H9 (cell line): Measurements from ENCODE around the gene FCHSD2. TPM values are rescaled to one million over a fixed set of nuclear protein-coding genes. Genes with fewer than 3 reads are reported as not detected.

Experiments used
- DNase-seq: peaks from one replicate; pipeline ENCODE4 v3.0.0-alpha.2; 2017
- H2AFZ ChIP-seq: one replicate; pipeline ENCODE4 v1.6.1; 2013; ENCODE audit warnings: mild to moderate bottlenecking, low read length, control low read depth, moderate library complexity
- H2AK5ac ChIP-seq: 2 replicates; pipeline ENCODE4 v1.6.1; 2013; ENCODE audit warnings: low read length, control low read depth, mixed read lengths; ENCODE audit not compliant: insufficient read length
- H2BK120ac ChIP-seq: one replicate; pipeline ENCODE4 v1.6.1; 2013; ENCODE audit warnings: low read depth, mild to moderate bottlenecking, low read length, control low read depth, inconsistent platforms; ENCODE audit not compliant: poor library complexity, severe bottlenecking
- H2BK12ac ChIP-seq: 2 replicates; pipeline ENCODE4 v1.6.1; 2013; ENCODE audit warnings: low read length, control low read depth, mixed read lengths, low read depth; ENCODE audit not compliant: insufficient read length
- H2BK15ac ChIP-seq: 2 replicates; pipeline ENCODE4 v1.6.1; 2013; ENCODE audit warnings: low read depth, low read length, control low read depth
- H2BK20ac ChIP-seq: one replicate; pipeline ENCODE4 v1.6.1; 2013; ENCODE audit warnings: low read depth, mild to moderate bottlenecking, low read length, control low read depth, inconsistent platforms; ENCODE audit not compliant: poor library complexity, severe bottlenecking
- H2BK5ac ChIP-seq: 2 replicates; pipeline ENCODE4 v1.6.1; 2013; ENCODE audit warnings: low read length, control low read depth, mixed read lengths; ENCODE audit not compliant: insufficient read length
- H3K14ac ChIP-seq: 2 replicates; pipeline ENCODE4 v1.6.1; 2013; ENCODE audit warnings: low read length, control low read depth; ENCODE audit not compliant: insufficient read depth
- H3K18ac ChIP-seq: 2 replicates; pipeline ENCODE4 v1.6.1; 2013; ENCODE audit warnings: low read depth, mild to moderate bottlenecking, mixed read lengths, low read length, control low read depth; ENCODE audit not compliant: insufficient read length
- H3K23ac ChIP-seq: 2 replicates; pipeline ENCODE4 v1.6.1; 2013; ENCODE audit warnings: low read length, control low read depth, mixed read lengths, low read depth; ENCODE audit not compliant: insufficient read length
- H3K23me2 ChIP-seq: 2 replicates; pipeline ENCODE4 v1.6.1; 2013; ENCODE audit warnings: low read depth, mild to moderate bottlenecking, mixed read lengths, low read length, control low read depth; ENCODE audit not compliant: insufficient read length, poor library complexity, severe bottlenecking
- H3K27ac ChIP-seq: 2 replicates; pipeline ENCODE4 v1.5.1; 2013; ENCODE audit warnings: low read length, control low read depth, mixed read lengths, low read depth; ENCODE audit not compliant: insufficient read length
- H3K27me3 ChIP-seq: 2 replicates; pipeline ENCODE4 v1.6.1; 2013; ENCODE audit warnings: low read length, control low read depth, inconsistent platforms; ENCODE audit not compliant: insufficient read depth
- H3K4ac ChIP-seq: 2 replicates; pipeline ENCODE4 v1.6.1; 2013; ENCODE audit warnings: low read depth, mild to moderate bottlenecking, control low read depth, inconsistent platforms, low read length, moderate library complexity
- H3K4me1 ChIP-seq: 2 replicates; pipeline ENCODE4 v1.6.1; 2013; ENCODE audit warnings: low read length, control low read depth, inconsistent platforms; ENCODE audit not compliant: insufficient read depth
- H3K4me2 ChIP-seq: 2 replicates; pipeline ENCODE4 v1.6.1; 2013; ENCODE audit warnings: low read length, control low read depth, mixed read lengths; ENCODE audit not compliant: insufficient read length, insufficient read depth
- H3K56ac ChIP-seq: 2 replicates; pipeline ENCODE4 v1.6.1; 2013; ENCODE audit warnings: low read depth, mild to moderate bottlenecking, mixed read lengths, low read length, control low read depth; ENCODE audit not compliant: insufficient read length
- H3K79me1 ChIP-seq: 2 replicates; pipeline ENCODE4 v1.6.1; 2013; ENCODE audit warnings: low read depth, mild to moderate bottlenecking, moderate library complexity, low read length, control low read depth, inconsistent platforms; ENCODE audit not compliant: insufficient read depth, poor library complexity, severe bottlenecking
- H3K79me2 ChIP-seq: 2 replicates; pipeline ENCODE4 v1.6.1; 2013; ENCODE audit warnings: low read length, control low read depth, inconsistent platforms; ENCODE audit not compliant: insufficient read depth
- H3K9ac ChIP-seq: 2 replicates; pipeline ENCODE4 v1.6.1; 2013; ENCODE audit warnings: low read length, control low read depth, mixed read lengths; ENCODE audit not compliant: insufficient read length; ENCODE audit errors: extremely low read depth
- H3K9me3 ChIP-seq: one replicate; pipeline ENCODE4 v1.6.1; 2013; ENCODE audit warnings: low read depth, low read length, inconsistent platforms; ENCODE audit not compliant: control insufficient read depth
- H3T11ph ChIP-seq: one replicate; pipeline ENCODE4 v1.6.1; 2013; ENCODE audit warnings: mild to moderate bottlenecking, low read length, control low read depth, inconsistent platforms
- H4K20me1 ChIP-seq: one replicate; pipeline ENCODE4 v1.6.1; 2013; ENCODE audit not compliant: control insufficient read depth, insufficient read length, insufficient read depth
- H4K5ac ChIP-seq: 2 replicates; pipeline ENCODE4 v1.6.1; 2013; ENCODE audit warnings: low read depth, mild to moderate bottlenecking, mixed read lengths, low read length, control low read depth; ENCODE audit not compliant: insufficient read length
- H4K8ac ChIP-seq: replicated peaks from 2 replicates; pipeline ENCODE4 v1.6.1; 2013; ENCODE audit warnings: low read length, control low read depth, mixed read lengths, low read depth; ENCODE audit not compliant: insufficient read length
- H4K91ac ChIP-seq: 2 replicates; pipeline ENCODE4 v1.6.1; 2013; ENCODE audit warnings: low read depth, mild to moderate bottlenecking, moderate library complexity, mixed read lengths, low read length, control low read depth; ENCODE audit not compliant: insufficient read length
- H3K27ac Mint-ChIP-seq, 3 experiments: 2 replicates in 2 of 3; 3 replicates in 1 of 3; pipeline ENCODE4 v1.8.0; 2020 to 2021; ENCODE audit warnings: mixed read lengths in 3 of 3, mild to moderate bottlenecking in 1 of 3, moderate library complexity in 1 of 3
- H3K27me3 Mint-ChIP-seq: 2 replicates; pipeline ENCODE4 v1.8.0; 2021; ENCODE audit warnings: low read depth, mild to moderate bottlenecking, moderate library complexity, mixed read lengths
- H3K36me3 Mint-ChIP-seq, 3 experiments: 2 replicates in 2 of 3; 3 replicates in 1 of 3; pipeline ENCODE4 v1.8.0; 2020 to 2021; ENCODE audit warnings: low read depth in 3 of 3, mixed read lengths in 3 of 3; ENCODE audit not compliant: insufficient read depth in 1 of 3
- H3K4me1 Mint-ChIP-seq, 2 experiments: 2 replicates each; pipeline ENCODE4 v1.8.0; 2020; ENCODE audit warnings: mixed read lengths in 2 of 2
- H3K4me3 Mint-ChIP-seq, 2 experiments: 2 replicates in 1 of 2; 3 replicates in 1 of 2; pipeline ENCODE4 v1.8.0; 2020 to 2021; ENCODE audit warnings: mild to moderate bottlenecking in 2 of 2, mixed read lengths in 2 of 2, moderate library complexity in 1 of 2
- H3K9me3 Mint-ChIP-seq, 2 experiments: 2 replicates in 1 of 2; 3 replicates in 1 of 2; pipeline ENCODE4 v1.8.0; 2020; ENCODE audit warnings: mild to moderate bottlenecking in 2 of 2, mixed read lengths in 2 of 2, moderate library complexity in 1 of 2
- CTCF ChIP-seq: fragments of 200-600 bp; sonication (generic); conservative IDR thresholded peaks from 3 replicates; pipeline ENCODE4 v1.8.0; 2021; ENCODE audit warnings: antibody characterized with exemption, mild to moderate bottlenecking
- WGBS: extraction: QIAGEN DNeasy Blood & Tissue Kit; methylation state at CpG from one replicate; pipeline ENCODE4 v1.1.7; 2013; ENCODE audit warnings: missing lambda C conversion rate, low lambda C conversion rate, mixed read lengths; ENCODE audit not compliant: insufficient read length; ENCODE audit errors: extremely low coverage; 5-methylcytosine and 5-hydroxymethylcytosine counted together
- total RNA-seq: library from RNA; stranded (reverse); gene quantifications from 2 replicates; pipeline ENCODE4 v1.2.1, GENCODE V29; 2021

The FCHSD2 gene
- total RNA-seq, 1 experiment from 2014 or later: 17.8 TPM

GRCh38 chr11:72793425-72794367 is 348.4 kb downstream of the FCHSD2 start, which contains the start of gene STARD10:
Gene STARD10 (minus strand): TSS chr11:72794047. CDS start chr11:72781181, 12,866 bp downstream.
- H3K18ac ChIP-seq: peak within 1 kb of the TSS; percentile 89
- no peaks in the 10 kb centered on the region for H3K9me3 Mint-ChIP-seq
- no peak within 1 kb of the TSS for H3K27ac ChIP-seq
- peak within 1 kb of the TSS; percentile 75 for H3K9ac ChIP-seq
- no peak within 1 kb of the TSS for H2BK5ac ChIP-seq
- no peak within 1 kb of the TSS for H3T11ph ChIP-seq
- no peak within 1 kb of the TSS for H2BK20ac ChIP-seq
- peak; percentile 100 for TF ChIP-seq CTCF
- peak; percentile 96 for DNase-seq
- H3K23ac ChIP-seq: no peak within 1 kb of the TSS
- H4K8ac ChIP-seq: no peak within 1 kb of the TSS
- no peaks in the 10 kb centered on the region for H3K79me2 ChIP-seq
- no peaks in the 10 kb centered on the region for H3K27me3 Mint-ChIP-seq
- peaks cover 26 to 34% of the 10 kb centered on the region in 2 experiments for H3K4me1 Mint-ChIP-seq
- H3K27me3 ChIP-seq: no peaks in the 10 kb centered on the region; the same call in 1 of the 2 replicates
- no peak within 1 kb of the TSS for H2BK15ac ChIP-seq
- no peaks in the 10 kb centered on the region for H3K36me3 Mint-ChIP-seq
- H4K5ac ChIP-seq: no peak within 1 kb of the TSS
- H3K27ac Mint-ChIP-seq: peak within 1 kb of the TSS; percentile 98 to 100 (median 99)
- peaks cover 3% of the 10 kb centered on the region; the same call in 1 of the 2 replicates for H3K4me1 ChIP-seq
- H4K91ac ChIP-seq: no peak within 1 kb of the TSS
- WGBS: no CpG with 5 or more reads among the region's 55 CpGs
- no peak within 1 kb of the TSS for H2AFZ ChIP-seq
- H2BK120ac ChIP-seq: no peak within 1 kb of the TSS
- H3K56ac ChIP-seq: no peak within 1 kb of the TSS
- H2BK12ac ChIP-seq: no peak within 1 kb of the TSS
- no peaks in the 10 kb centered on the region for H3K23me2 ChIP-seq
- peak within 1 kb of the TSS; percentile 99 for H3K4me3 Mint-ChIP-seq
- peak within 1 kb of the TSS; percentile 50 for H3K4me2 ChIP-seq
- H2AK5ac ChIP-seq: no peak within 1 kb of the TSS
- no peak within 1 kb of the TSS for H3K4ac ChIP-seq
- no peaks in the 10 kb centered on the region for H4K20me1 ChIP-seq
- no peaks in the 10 kb centered on the region for H3K79me1 ChIP-seq
- H3K9me3 ChIP-seq: no peaks in the 10 kb centered on the region
- peak within 1 kb of the TSS; percentile 85; the same call in 1 of the 2 replicates for H3K14ac ChIP-seq
